Adrenal gland (tissue), 12 donors: ENCODE results near the gene FAM193B. TPM values are rescaled to one million over a fixed set of nuclear protein-coding genes. Genes with fewer than 3 reads are reported as not detected.
"Not testable (repeated sequence)": the region's sequence is repeated elsewhere in the genome, so short reads cannot be mapped to it uniquely, and the experiment has no call there.

ENCODE experiments used
- DNase-seq, 7 donors: peaks; one replicate each; pipeline ENCODE4 v3.0.0-alpha.2; 2019 to 2020
- H3K27ac ChIP-seq, 5 donors: fragments of 200-600 bp; sonication (generic) in 4 of 5; 1 replicate in 3 of 5; 2 replicates in 2 of 5; pipeline versions ENCODE4 v1.5.1 to v1.8.0; 2016 to 2020; ENCODE audit warnings: mild to moderate bottlenecking in 1 of 5
- H3K27me3 ChIP-seq: fragments of 200-600 bp; 2 replicates; pipeline ENCODE4 v1.8.0; 2021
- H3K36me3 ChIP-seq, 2 donors: fragments of 200-600 bp; replicated peaks in 1 of 2; 1 replicate in 1 of 2; 2 replicates in 1 of 2; pipeline versions ENCODE4 v1.5.1 to v1.8.0; 2018 to 2022
- H3K4me1 ChIP-seq, 2 donors: fragments of 200-600 bp; replicated peaks in 1 of 2; 1 replicate in 1 of 2; 2 replicates in 1 of 2; pipeline versions ENCODE4 v1.5.1 to v1.8.0; 2018 to 2021
- H3K4me3 ChIP-seq, 4 donors: fragments of 200-600 bp; sonication (generic) in 3 of 4; one replicate each; pipeline ENCODE4 v1.5.1; 2016 to 2018
- H3K9me3 ChIP-seq, 3 donors: fragments of 200-600 bp; sonication (generic) in 1 of 3; replicated peaks in 1 of 3; 1 replicate in 2 of 3; 2 replicates in 1 of 3; pipeline versions ENCODE4 v1.5.1 to v1.8.0; 2016 to 2021
- POLR2A ChIP-seq, 2 donors: fragments of 450-650 bp; IDR thresholded peaks; one replicate each; pipeline ENCODE4 v1.6.1; 2017; ENCODE audit warnings: antibody characterized with exemption in 2 of 2, mild to moderate bottlenecking in 2 of 2, moderate library complexity in 1 of 2
- WGBS, 4 donors: extraction: QIAGEN DNeasy Blood & Tissue Kit in 2 of 4; methylation state at CpG; one replicate each; pipeline versions ENCODE4 v1.1.5 to v1.1.7; 2013 to 2017; 5-methylcytosine and 5-hydroxymethylcytosine counted together
- intact Hi-C, 2 donors: fragments of 100-400 bp; cut with DNase I; formaldehyde crosslinking; loops; one replicate each; pipeline versions ENCODE4 v1.14.1 to v1.15.0; 2022 to 2023
- polyA plus RNA-seq, 3 donors: library from polyadenylated mRNA; stranded (reverse); fragments of 200-250 nt in 2 of 3; fragments of 350-450 nt in 1 of 3; fragmentation: Illumina TruSeq in 1 of 3; extraction: RNeasy Lipid Tissue Mini Kit (QIAGEN cat#74804) in 1 of 3; gene quantifications; one replicate each; pipeline ENCODE4 v1.2.3, GENCODE V29; 2013 to 2014
- total RNA-seq, 9 donors: library from RNA; depleted of rRNA in 4 of 9; stranded (reverse); fragments of >200 nt in 4 of 9; fragments of 120-200 nt in 1 of 9; fragmentation: NEBNext Ultra II Directional in 1 of 9; extraction: Animal tissue kit (Norgen Biotek cat#: 25700) in 1 of 9; gene quantifications; one replicate each; pipeline versions ENCODE4 v1.1.0 to v1.2.4, GENCODE V29; 2013 to 2023
- TF ChIP-seq, protein P1 (sequence below), 6 experiments: fragments of 450-650 bp in 4 of 6; fragments of 200-600 bp in 2 of 6; sonication (generic) in 1 of 6; IDR thresholded peaks; 1 replicate in 5 of 6; 2 replicates in 1 of 6; pipeline versions ENCODE4 v1.5.1 to v1.8.0; 2016 to 2021; ENCODE audit warnings: antibody characterized with exemption in 6 of 6, mild to moderate bottlenecking in 2 of 6, moderate library complexity in 1 of 6
- donor health status: healthy with polysubstance abuse.
- donor health status: Bipolar disorder and iron deficiency.
- donor health status: DM: yes; HTN: yes; CAD: no.
- donor health status: DM: no; HTN: no; CAD: no.
- donor health status: DM: no; HTN: no; CAD: no.
- donor health status: DM: yes; HTN: yes; CAD: no.

The FAM193B gene
- total and polyA plus RNA-seq, 12 donors = 18.4 to 851 (median 44.0) TPM

DNA sequence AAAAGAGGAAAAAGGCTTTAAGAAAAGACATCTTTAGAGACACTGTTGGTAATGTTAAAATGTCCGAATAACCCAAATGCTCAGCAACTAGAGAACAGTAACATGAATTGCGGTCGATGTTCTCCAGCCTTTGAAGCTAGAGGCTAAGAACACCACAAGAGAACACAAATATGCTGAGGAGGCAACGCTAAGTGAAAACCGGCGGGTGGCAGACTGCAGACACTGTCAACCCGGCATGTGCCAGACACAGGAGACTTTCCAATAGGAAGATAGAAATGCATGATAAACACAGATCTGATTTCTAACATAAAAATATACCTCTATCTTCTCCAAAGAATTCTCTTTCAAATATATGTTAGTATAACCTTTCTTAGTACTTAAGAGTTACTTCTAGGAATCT, 19.2 kb downstream of the FAM193B start:
- TF ChIP-seq, protein P1, sequence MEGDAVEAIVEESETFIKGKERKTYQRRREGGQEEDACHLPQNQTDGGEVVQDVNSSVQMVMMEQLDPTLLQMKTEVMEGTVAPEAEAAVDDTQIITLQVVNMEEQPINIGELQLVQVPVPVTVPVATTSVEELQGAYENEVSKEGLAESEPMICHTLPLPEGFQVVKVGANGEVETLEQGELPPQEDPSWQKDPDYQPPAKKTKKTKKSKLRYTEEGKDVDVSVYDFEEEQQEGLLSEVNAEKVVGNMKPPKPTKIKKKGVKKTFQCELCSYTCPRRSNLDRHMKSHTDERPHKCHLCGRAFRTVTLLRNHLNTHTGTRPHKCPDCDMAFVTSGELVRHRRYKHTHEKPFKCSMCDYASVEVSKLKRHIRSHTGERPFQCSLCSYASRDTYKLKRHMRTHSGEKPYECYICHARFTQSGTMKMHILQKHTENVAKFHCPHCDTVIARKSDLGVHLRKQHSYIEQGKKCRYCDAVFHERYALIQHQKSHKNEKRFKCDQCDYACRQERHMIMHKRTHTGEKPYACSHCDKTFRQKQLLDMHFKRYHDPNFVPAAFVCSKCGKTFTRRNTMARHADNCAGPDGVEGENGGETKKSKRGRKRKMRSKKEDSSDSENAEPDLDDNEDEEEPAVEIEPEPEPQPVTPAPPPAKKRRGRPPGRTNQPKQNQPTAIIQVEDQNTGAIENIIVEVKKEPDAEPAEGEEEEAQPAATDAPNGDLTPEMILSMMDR (IDR thresholded peaks at IDR 0.05) = no peak
- TF ChIP-seq POLR2A (IDR thresholded peaks at IDR 0.05) = no peak
- intact Hi-C loops = no loop called here
- Histone ChIP-seq H3K27ac (no peak overlapping the region), H3K27me3 (no peaks in the 10 kb centered on the region), H3K4me3 (no peak overlapping the region), H3K9me3 (no peaks in the 10 kb centered on the region), H3K36me3 (peaks cover 0 to 61% of the 10 kb centered on the region in 2 donors), H3K4me1 (peaks cover 7 to 35% of the 10 kb centered on the region in 2 donors)
- DNase-seq = no peak
- WGBS, 4 donors = 88 to 93% (median 92%) methylated on average over 7 of the region's 7 CpGs

DNA sequence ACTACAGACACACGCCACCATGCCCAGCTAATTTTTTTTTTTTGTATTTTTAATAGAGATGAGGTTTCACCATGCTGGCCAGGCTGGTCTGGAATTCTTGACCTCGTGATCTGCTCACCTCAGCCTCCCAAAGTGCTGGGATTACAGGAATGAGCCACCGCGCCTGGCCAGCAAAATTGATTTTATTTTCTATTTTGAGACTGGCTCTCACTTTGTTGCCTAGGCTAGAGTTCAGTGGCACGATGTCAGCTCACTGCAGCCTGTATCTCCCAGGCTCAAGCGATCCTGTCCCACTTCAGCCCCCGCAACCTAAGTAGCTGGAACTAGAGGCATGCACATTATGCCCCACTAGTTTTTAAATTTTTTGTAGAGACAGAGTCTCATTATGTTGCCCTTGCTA, 19.9 kb downstream of the FAM193B start:
- H3K27me3 ChIP-seq, H3K27ac ChIP-seq, DNase-seq, H3K9me3 ChIP-seq, H3K4me3 ChIP-seq, intact Hi-C loops: not testable (repeated sequence)
- WGBS, 4 donors = 96 to 98% (median 96%) methylated on average over 7 of the region's 7 CpGs
- peaks cover 0 to 61% of the 10 kb centered on the region in 2 donors for H3K36me3 ChIP-seq
- H3K4me1 ChIP-seq = peaks cover 7 to 31% of the 10 kb centered on the region in 2 donors

DNA sequence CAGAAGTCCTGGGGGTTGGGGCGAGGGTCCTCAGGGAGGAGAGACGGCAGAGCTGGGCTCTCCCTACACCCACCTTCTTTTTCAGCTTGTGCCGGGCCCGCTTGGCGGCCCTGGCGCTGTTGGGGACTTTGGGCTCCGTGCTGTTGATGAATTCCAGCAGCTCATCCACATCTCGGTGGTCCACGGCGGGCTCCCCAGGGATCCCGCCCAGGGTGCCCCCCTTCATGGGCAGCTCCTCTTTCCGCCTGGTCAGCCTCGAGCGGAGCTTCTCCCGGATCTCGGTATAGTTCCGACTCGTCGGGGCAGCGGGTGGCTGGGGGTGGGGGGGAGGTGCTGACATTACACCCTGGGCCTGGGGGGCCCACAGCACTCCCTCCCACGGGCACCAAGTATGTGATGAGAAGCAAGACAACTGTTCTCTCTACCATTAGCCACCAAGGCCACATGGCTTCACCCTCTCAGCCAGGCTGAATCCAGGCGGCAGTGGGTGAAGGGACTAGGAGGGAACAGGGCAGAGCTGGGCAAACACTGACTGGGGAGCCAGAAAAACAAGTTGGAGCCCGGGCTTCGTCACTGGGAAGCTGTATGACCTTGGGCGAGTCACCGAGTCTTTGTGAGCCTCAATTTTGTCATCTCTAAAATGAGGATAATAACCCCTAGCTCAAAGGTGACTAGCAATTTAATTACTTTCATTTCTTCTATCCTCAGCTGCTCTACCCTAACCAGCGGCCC, 23.0 kb downstream of the FAM193B start:
- H3K9me3 ChIP-seq = no peaks in the 10 kb centered on the region
- H3K27me3 ChIP-seq = no peaks in the 10 kb centered on the region
- H3K36me3 ChIP-seq = peaks cover 0 to 73% of the 10 kb centered on the region in 2 donors
- H3K27ac ChIP-seq = peak overlapping the region in 2 of 5 donors; percentile 17 to 30
- DNase-seq = peak in 2 of 7 donors; percentile 38 to 53
- TF ChIP-seq, protein P1 (IDR thresholded peaks at IDR 0.05) = no peak
- TF ChIP-seq POLR2A (IDR thresholded peaks at IDR 0.05) = no peak
- 79 to 83% (median 81%) methylated on average over 10 to 27 of the region's 27 CpGs for WGBS, 4 donors
- no peak overlapping the region for H3K4me3 ChIP-seq
- intact Hi-C loops = no loop called here
- H3K4me1 ChIP-seq = peaks cover 0 to 11% of the 10 kb centered on the region in 2 donors

DNA sequence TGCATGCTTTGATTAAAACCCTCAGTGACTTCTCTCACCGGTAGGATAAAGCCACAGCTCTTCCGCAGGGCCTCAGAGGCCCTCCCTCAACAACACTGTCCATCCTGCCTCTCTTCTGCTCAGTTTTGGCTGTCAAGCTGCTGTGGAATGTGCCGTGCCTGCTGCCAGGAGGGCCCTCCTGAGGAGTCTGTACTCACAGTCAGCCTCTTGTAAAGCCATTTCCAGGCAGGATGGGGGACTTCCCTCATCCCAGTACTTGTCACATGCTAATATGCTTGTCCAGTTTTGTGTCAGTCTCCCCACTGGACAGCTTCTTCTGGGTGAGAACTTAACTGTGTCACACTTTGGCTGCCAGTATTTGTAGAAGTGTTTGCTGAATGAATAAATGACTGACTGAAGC, 23.7 kb downstream of the FAM193B start:
- 65 to 89% (median 83%) methylated on average over 3 of the region's 3 CpGs for WGBS, 4 donors
- peaks cover 0 to 73% of the 10 kb centered on the region in 2 donors for H3K36me3 ChIP-seq
- no peak overlapping the region for H3K4me3 ChIP-seq
- H3K9me3 ChIP-seq = no peaks in the 10 kb centered on the region
- TF ChIP-seq, protein P1 (IDR thresholded peaks at IDR 0.05) = no peak
- no peak for TF ChIP-seq POLR2A (IDR thresholded peaks at IDR 0.05)
- H3K27ac ChIP-seq = no peak overlapping the region
- DNase-seq = peak in 1 of 7 donors; percentile 5
- peaks cover 0 to 11% of the 10 kb centered on the region in 2 donors for H3K4me1 ChIP-seq
- H3K27me3 ChIP-seq = no peaks in the 10 kb centered on the region
- intact Hi-C loops = no loop called here
